ENCODE data around the gene PCDHA13. TPM values are rescaled to one million over a fixed set of nuclear protein-coding genes. Genes with fewer than 3 reads are reported as not detected.

Gene PCDHA13
- total and polyA plus RNA-seq, 2 of the 4 experiments (the other 2 are of a cell fraction) = not detected

- CTCF ChIA-PET = no interaction called here
- H2BK20ac ChIP-seq (ENCODE audit: low read depth, low read length) = no peak overlapping the region
- no peaks in the 10 kb centered on the region for H3K79me1 ChIP-seq (ENCODE audit: low read depth in 1 of 2, low read length in 2 of 2)
- no peak for TF ChIP-seq RAD21 (IDR thresholded peaks at IDR 0.05; ENCODE audit: low read length)
- no peak overlapping the region for H2AK5ac ChIP-seq (ENCODE audit: low read depth, low read length)
- no peak overlapping the region for H2BK5ac ChIP-seq (ENCODE audit: low read depth, low read length, poor library complexity, severe bottlenecking)
- no peaks in the 10 kb centered on the region for H3K4me1 ChIP-seq (ENCODE audit: control insufficient read depth, insufficient read depth, low read length)
- dilution Hi-C loops (cut with HindIII; ENCODE audit: low sequenced_read_pairs, unreplicated experiment) (no loop called here), in situ Hi-C loops (cut with MboI; ENCODE audit: low sequenced_read_pairs) (no loop called here), intact Hi-C loops (cut with micrococcal nuclease) (no loop called here)
- H3K18ac ChIP-seq (ENCODE audit: low read depth, low read length) = no peak overlapping the region
- H3K14ac ChIP-seq (replicated peaks; ENCODE audit: low read depth, low read length) = no peak overlapping the region
- no peaks in the 10 kb centered on the region for H3K27me3 ChIP-seq (ENCODE audit: control insufficient read depth, insufficient read depth, low read length)
- peaks cover 23% of the 10 kb centered on the region for H3K9me3 ChIP-seq (ENCODE audit: control insufficient read depth, insufficient read depth, low read length)
- no peak overlapping the region for H4K5ac ChIP-seq (ENCODE audit: low read depth, low read length)
- H3K27ac ChIP-seq (ENCODE audit: insufficient read depth, low read length) = no peak overlapping the region
- H4K91ac ChIP-seq (ENCODE audit: insufficient read depth, low read depth, low read length) = no peak overlapping the region
- H3K4me2 ChIP-seq (ENCODE audit: low read depth, low read length) = no peak overlapping the region
- WGBS, 2 experiments (ENCODE audit: extremely low coverage in 2 of 2, insufficient read length in 1 of 2) = 11% methylated on average over 5 of the region's 12 CpGs; no CpG with 5 or more reads in 1 of the 2 experiments
- DNase-seq = no peak
- H3K56ac ChIP-seq (ENCODE audit: extremely low read depth, insufficient read depth, low read length) = no peak overlapping the region
- ATAC-seq (ENCODE audit: low read depth) = no peak
- H2AFZ ChIP-seq (replicated peaks; ENCODE audit: low read length, poor library complexity) = no peak overlapping the region
- H3K23ac ChIP-seq (ENCODE audit: low read depth, low read length) = no peak overlapping the region
- H2AK9ac ChIP-seq (replicated peaks; ENCODE audit: low read depth, low read length, poor library complexity) = no peak overlapping the region
- no peak overlapping the region for H2BK120ac ChIP-seq (ENCODE audit: low read depth, low read length)
- H3K9ac ChIP-seq (ENCODE audit: low read depth, low read length) = no peak overlapping the region
- no peak overlapping the region for H3K4me3 ChIP-seq (ENCODE audit: insufficient read depth, low read depth, low read length)
- no peak overlapping the region for H3K4ac ChIP-seq (ENCODE audit: low read depth, low read length)
- BruUV-seq (replicated peaks) = no TSS peak
- H3K36me3 ChIP-seq (ENCODE audit: control insufficient read depth, insufficient read depth, low read length) = no peaks in the 10 kb centered on the region
- H3K9me1 ChIP-seq (ENCODE audit: insufficient read depth, low read length) = no peaks in the 10 kb centered on the region
- H2BK15ac ChIP-seq (ENCODE audit: low read depth, low read length) = no peak overlapping the region
- H4K20me1 ChIP-seq (ENCODE audit: insufficient read depth, low read length) = no peaks in the 10 kb centered on the region
- POLR2A ChIA-PET (ENCODE audit: unreplicated experiment) = no interaction called here
- no peak overlapping the region for H4K8ac ChIP-seq (ENCODE audit: low read depth in 2 of 2, low read length in 2 of 2)
Measured at GRCh38 chr5:140882591-140882899, 621 bp downstream of the PCDHA13 start.

Data from IMR-90 (cell line).